GM19351 (cell line): Measurements from ENCODE around the gene RHEB.

ENCODE experiments used
- ATAC-seq: cut with Tn5 transposase; IDR thresholded peaks from one replicate; pipeline ENCODE4 v1.9.1; 2021; ENCODE audit warnings: mild to moderate bottlenecking, moderate library complexity; ENCODE audit not compliant: unreplicated experiment

The RHEB gene

GRCh38 chr7:151423226-151423625 lies 96.5 kb downstream of the RHEB start:
- ATAC-seq, result no peak

- no peak for ATAC-seq
These were observed 97.5 kb downstream of the RHEB start for GRCh38 chr7:151422212-151422611.

GRCh38 chr7:151420144-151420543 lies 99.6 kb downstream of the RHEB start:
- no peak for ATAC-seq

- ATAC-seq, result no peak
These were observed 102.8 kb downstream of the RHEB start for GRCh38 chr7:151416941-151417315.

GRCh38 chr7:151416112-151416940 lies 103.4 kb downstream of the RHEB start:
- ATAC-seq, result no peak
